ENCODE results near the gene POLG.

GRCh38 chr15:89325039-89325803, 9.4 kb downstream of the POLG start:
- TF ChIP-seq CTCF (IDR thresholded peaks at IDR 0.05) (no peak), POLR2A (IDR thresholded peaks at IDR 0.05) (no peak)
